ENCODE data around the gene SH3RF2. TPM values are rescaled to one million over a fixed set of nuclear protein-coding genes. Genes with fewer than 3 reads are reported as not detected.
"Not testable (repeated sequence)": the region's sequence is repeated elsewhere in the genome, so short reads cannot be mapped to it uniquely, and the experiment has no call there.

Gene SH3RF2
- polyA plus RNA-seq, 3 donors from 2014 or later = not detected

- no peak overlapping the region for H3K27ac Mint-ChIP-seq
- H3K27me3 Mint-ChIP-seq (ENCODE audit: low read depth in 3 of 3) = peaks cover 0 to 3% (median 2%) of the 10 kb centered on the region in 3 donors
- no peak for DNase-seq
- H3K9me3 Mint-ChIP-seq = peaks cover 0 to 2% (median 0%) of the 10 kb centered on the region in 6 donors
- H3K36me3 Mint-ChIP-seq = no peaks in the 10 kb centered on the region
- no peaks in the 10 kb centered on the region for H3K4me1 Mint-ChIP-seq
- no peak overlapping the region for H3K4me3 Mint-ChIP-seq
These were observed 44.3 kb downstream of the SH3RF2 start for GRCh38 chr5:145980718-145981117.

- Mint-ChIP-seq H3K36me3 (no peaks in the 10 kb centered on the region), H3K9me3 (peaks cover 0 to 2% (median 0%) of the 10 kb centered on the region in 6 donors), H3K4me1 (no peaks in the 10 kb centered on the region), H3K4me3 (no peak overlapping the region), H3K27ac (no peak overlapping the region), H3K27me3 (ENCODE audit: low read depth in 3 of 3) (peaks cover 0 to 3% (median 3%) of the 10 kb centered on the region in 3 donors)
- no peak for DNase-seq
These were observed 45.5 kb downstream of the SH3RF2 start for GRCh38 chr5:145981589-145982571.

GRCh38 chr5:145982572-145983318 lies 46.4 kb downstream of the SH3RF2 start:
- Mint-ChIP-seq H3K27ac (no peak overlapping the region), H3K4me1 (no peaks in the 10 kb centered on the region)

GRCh38 chr5:145983446-145983845 lies 47.1 kb downstream of the SH3RF2 start:
- Mint-ChIP-seq H3K36me3 (no peaks in the 10 kb centered on the region), H3K27me3 (ENCODE audit: low read depth in 3 of 3) (peaks cover 0 to 3% (median 2%) of the 10 kb centered on the region in 3 donors), H3K4me1 (no peaks in the 10 kb centered on the region), H3K27ac (no peak overlapping the region), H3K9me3 (peaks cover 0 to 2% (median 0%) of the 10 kb centered on the region in 6 donors), H3K4me3 (no peak overlapping the region)
- DNase-seq = no peak

More at GRCh38 chr5:145982572-145983318, 46.4 kb downstream of the SH3RF2 start:
- peaks cover 0 to 4% (median 3%) of the 10 kb centered on the region in 3 donors for H3K27me3 Mint-ChIP-seq (ENCODE audit: low read depth in 3 of 3)
- no peak overlapping the region for H3K4me3 Mint-ChIP-seq
- H3K9me3 Mint-ChIP-seq = peaks cover 0 to 2% (median 0%) of the 10 kb centered on the region in 6 donors
- H3K36me3 Mint-ChIP-seq = no peaks in the 10 kb centered on the region
- no peak for DNase-seq

GRCh38 chr5:145984072-145984471 lies 47.7 kb downstream of the SH3RF2 start:
- Mint-ChIP-seq H3K4me1 (no peaks in the 10 kb centered on the region), H3K27ac (no peak overlapping the region), H3K4me3 (no peak overlapping the region), H3K9me3 (peaks cover 0 to 2% (median 0%) of the 10 kb centered on the region in 6 donors), H3K27me3 (ENCODE audit: low read depth in 3 of 3) (peaks cover 0 to 3% (median 2%) of the 10 kb centered on the region in 3 donors), H3K36me3 (no peaks in the 10 kb centered on the region)
- no peak for DNase-seq

- Mint-ChIP-seq H3K4me1 (no peaks in the 10 kb centered on the region), H3K4me3 (no peak overlapping the region), H3K9me3 (peaks cover 0 to 2% (median 0%) of the 10 kb centered on the region in 6 donors), H3K36me3 (no peaks in the 10 kb centered on the region), H3K27me3 (ENCODE audit: low read depth in 3 of 3) (peaks cover 0 to 2% (median 0%) of the 10 kb centered on the region in 3 donors), H3K27ac (no peak overlapping the region)
- no peak for DNase-seq
These were observed 51.5 kb downstream of the SH3RF2 start for GRCh38 chr5:145987856-145988255.

- H3K4me1 Mint-ChIP-seq = no peaks in the 10 kb centered on the region
- no peak overlapping the region for H3K27ac Mint-ChIP-seq
- DNase-seq = no peak
- H3K9me3 Mint-ChIP-seq = peaks cover 0 to 4% (median 2%) of the 10 kb centered on the region in 6 donors
- no peak overlapping the region for H3K4me3 Mint-ChIP-seq
- peaks cover 0 to 2% (median under 1%) of the 10 kb centered on the region in 3 donors for H3K27me3 Mint-ChIP-seq (ENCODE audit: low read depth in 3 of 3)
- H3K36me3 Mint-ChIP-seq = peaks cover 0 to 3% (median 0%) of the 10 kb centered on the region in 3 donors
These were observed 52.6 kb downstream of the SH3RF2 start for GRCh38 chr5:145988993-145989392.

GRCh38 chr5:145989428-145989827 lies 53.0 kb downstream of the SH3RF2 start:
- peaks cover 0 to 7% (median 0%) of the 10 kb centered on the region in 3 donors for H3K36me3 Mint-ChIP-seq
- H3K4me3 Mint-ChIP-seq = no peak overlapping the region
- H3K9me3 Mint-ChIP-seq = peaks cover 0 to 6% (median 4%) of the 10 kb centered on the region in 6 donors
- no peaks in the 10 kb centered on the region for H3K4me1 Mint-ChIP-seq
- DNase-seq = no peak
- no peak overlapping the region for H3K27ac Mint-ChIP-seq
- peaks cover 0 to 5% (median 2%) of the 10 kb centered on the region in 3 donors for H3K27me3 Mint-ChIP-seq (ENCODE audit: low read depth in 3 of 3)

GRCh38 chr5:145990170-145990569 lies 53.8 kb downstream of the SH3RF2 start:
- Mint-ChIP-seq H3K27ac (no peak overlapping the region), H3K4me3 (no peak overlapping the region), H3K9me3 (peaks cover 0 to 6% (median 4%) of the 10 kb centered on the region in 6 donors), H3K36me3 (peaks cover 0 to 7% (median 0%) of the 10 kb centered on the region in 3 donors), H3K4me1 (no peaks in the 10 kb centered on the region), H3K27me3 (ENCODE audit: low read depth in 3 of 3) (peaks cover 0 to 7% (median 2%) of the 10 kb centered on the region in 3 donors)
- no peak for DNase-seq

GRCh38 chr5:145991044-145991575 lies 54.7 kb downstream of the SH3RF2 start:
- Mint-ChIP-seq H3K27ac (no peak overlapping the region), H3K4me1 (no peaks in the 10 kb centered on the region), H3K4me3 (no peak overlapping the region), H3K27me3 (ENCODE audit: low read depth in 3 of 3) (peaks cover 1 to 7% (median 2%) of the 10 kb centered on the region in 3 donors), H3K9me3 (peaks cover 0 to 6% (median 4%) of the 10 kb centered on the region in 6 donors), H3K36me3 (peaks cover 0 to 7% (median 0%) of the 10 kb centered on the region in 3 donors)
- no peak for DNase-seq

GRCh38 chr5:145993538-145993937 lies 57.2 kb downstream of the SH3RF2 start:
- not testable (repeated sequence) for H3K4me1 Mint-ChIP-seq

GRCh38 chr5:145996135-145996534 lies 59.8 kb downstream of the SH3RF2 start:
- no peak for DNase-seq
- no peak overlapping the region for H3K4me3 Mint-ChIP-seq
- H3K27me3 Mint-ChIP-seq (ENCODE audit: low read depth in 3 of 3) = peaks cover 0 to 7% (median 2%) of the 10 kb centered on the region in 3 donors
- no peak overlapping the region for H3K27ac Mint-ChIP-seq
- no peaks in the 10 kb centered on the region for H3K4me1 Mint-ChIP-seq
- peaks cover 0 to 7% (median 0%) of the 10 kb centered on the region in 3 donors for H3K36me3 Mint-ChIP-seq
- H3K9me3 Mint-ChIP-seq = peaks cover 0 to 6% (median 4%) of the 10 kb centered on the region in 6 donors

More at GRCh38 chr5:145993538-145993937, 57.2 kb downstream of the SH3RF2 start:
- not testable (repeated sequence) for H3K27ac Mint-ChIP-seq; H3K27me3 Mint-ChIP-seq (ENCODE audit: low read depth in 3 of 3); DNase-seq; H3K9me3 Mint-ChIP-seq; H3K4me3 Mint-ChIP-seq; H3K36me3 Mint-ChIP-seq

- Mint-ChIP-seq H3K4me3 (no peak overlapping the region), H3K36me3 (peaks cover 0 to 1% (median 0%) of the 10 kb centered on the region in 3 donors), H3K27ac (no peak overlapping the region), H3K9me3 (peaks cover 0 to 5% (median 0%) of the 10 kb centered on the region in 6 donors), H3K4me1 (no peaks in the 10 kb centered on the region), H3K27me3 (ENCODE audit: low read depth in 3 of 3) (peaks cover 0 to 4% (median 4%) of the 10 kb centered on the region in 3 donors)
- DNase-seq = no peak
These were observed 62.8 kb downstream of the SH3RF2 start for GRCh38 chr5:145999208-145999607.

Measured in immature natural killer cell (primary cell).